UCSD-AML1 (cell line): ENCODE results near the gene MARS1.
"Not testable (repeated sequence)": the region's sequence is repeated elsewhere in the genome, so short reads cannot be mapped to it uniquely, and the experiment has no call there.

Experiments
- DNase-seq: peaks from one replicate; lab custom pipeline; 2025; ENCODE audit not compliant: unreplicated experiment; lab: John Stamatoyannopoulos, UW

Gene MARS1

GRCh38 chr12:57515408-57515933 lies 27.6 kb downstream of the MARS1 start:
- DNase-seq: no peak

- DNase-seq: no peak
Measured at GRCh38 chr12:57515934-57516541, 28.2 kb downstream of the MARS1 start.

- DNase-seq: no peak
Measured at GRCh38 chr12:57516617-57517153, 28.8 kb downstream of the MARS1 start.

DNA sequence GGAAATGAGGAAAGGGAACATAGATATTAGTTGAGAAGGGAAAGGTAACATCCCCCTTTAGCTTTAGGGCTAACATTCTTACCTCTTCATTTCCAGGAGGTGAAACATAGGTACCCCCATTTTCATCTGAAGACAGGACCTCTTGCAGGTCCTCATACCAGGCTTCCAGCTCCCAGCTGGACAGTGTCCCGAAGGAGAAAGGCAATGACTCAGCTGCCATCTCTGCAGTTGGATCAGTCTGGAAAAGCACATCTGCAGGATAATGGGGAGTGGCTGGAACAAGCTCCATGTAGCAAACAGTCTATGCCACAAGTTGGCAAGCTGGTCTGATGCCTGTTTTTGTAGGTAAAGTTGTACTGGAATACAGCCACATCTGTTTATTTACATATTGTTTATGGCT lies 29.3 kb downstream of the MARS1 start:
- no peak for DNase-seq

GRCh38 chr12:57517718-57518117 lies 29.9 kb downstream of the MARS1 start:
- DNase-seq: not testable (repeated sequence)

GRCh38 chr12:57518176-57518919 lies 30.5 kb downstream of the MARS1 start:
- DNase-seq: no peak

- DNase-seq: peak; percentile 58
Measured at GRCh38 chr12:57518920-57519795, 31.3 kb downstream of the MARS1 start.

DNA sequence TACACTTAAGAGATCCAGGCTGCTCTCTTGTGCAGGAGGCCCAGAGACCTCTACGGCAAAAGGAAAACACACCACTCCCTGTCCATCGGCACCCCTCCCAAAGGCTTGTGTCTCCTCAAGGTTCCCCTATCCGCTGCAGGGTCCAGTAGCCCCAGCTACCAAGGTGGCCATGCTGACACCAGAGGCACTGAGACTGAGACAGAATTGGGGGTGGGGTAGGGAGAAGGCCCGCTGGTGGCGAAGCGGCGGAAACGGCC lies 31.9 kb downstream of the MARS1 start:
- peak; percentile 58 for DNase-seq

DNA sequence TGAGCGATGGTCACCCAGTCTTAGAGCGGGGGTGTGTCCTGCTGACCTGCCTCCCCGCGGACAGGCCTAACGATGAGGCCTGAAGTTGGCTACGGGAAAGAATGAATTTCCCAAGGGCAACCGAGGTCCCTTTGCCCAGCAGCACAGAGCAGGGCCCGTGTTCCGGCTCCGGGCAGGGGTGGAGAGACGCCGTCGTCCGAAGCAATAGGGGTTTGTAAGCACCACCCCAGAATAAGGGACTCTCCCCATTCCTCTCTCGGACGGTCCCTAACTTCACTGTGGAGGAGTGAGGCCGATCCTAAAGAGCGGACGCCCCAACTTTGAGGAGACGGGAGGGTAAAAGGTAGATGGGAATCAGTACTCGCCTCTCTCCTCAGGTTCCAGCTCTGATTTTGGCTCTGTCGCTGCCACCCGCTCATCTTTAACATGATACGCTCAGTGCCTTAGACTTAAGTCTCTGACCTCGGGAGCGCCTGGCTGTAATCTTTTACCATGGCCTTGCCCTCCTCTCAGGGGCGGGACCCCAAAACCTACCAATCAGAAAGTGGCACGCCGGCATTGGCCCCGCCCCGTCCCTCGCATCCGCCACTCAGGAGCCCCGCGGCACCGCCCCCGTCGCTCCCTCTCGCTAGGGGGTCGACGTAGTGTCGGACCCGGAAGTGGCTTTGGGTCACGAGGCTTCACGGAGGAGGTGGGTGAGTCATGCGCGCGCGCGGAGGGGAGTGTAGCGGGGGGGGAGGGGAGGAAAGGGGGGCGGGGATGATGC lies 32.4 kb downstream of the MARS1 start, which contains the start of gene DDIT3:
TSS of gene DDIT3 (minus strand) at position 462 of the 766 bp plus-strand sequence. CDS start 3,108 bp downstream, outside the sequence.
- DNase-seq: peak; percentile 100

DNA sequence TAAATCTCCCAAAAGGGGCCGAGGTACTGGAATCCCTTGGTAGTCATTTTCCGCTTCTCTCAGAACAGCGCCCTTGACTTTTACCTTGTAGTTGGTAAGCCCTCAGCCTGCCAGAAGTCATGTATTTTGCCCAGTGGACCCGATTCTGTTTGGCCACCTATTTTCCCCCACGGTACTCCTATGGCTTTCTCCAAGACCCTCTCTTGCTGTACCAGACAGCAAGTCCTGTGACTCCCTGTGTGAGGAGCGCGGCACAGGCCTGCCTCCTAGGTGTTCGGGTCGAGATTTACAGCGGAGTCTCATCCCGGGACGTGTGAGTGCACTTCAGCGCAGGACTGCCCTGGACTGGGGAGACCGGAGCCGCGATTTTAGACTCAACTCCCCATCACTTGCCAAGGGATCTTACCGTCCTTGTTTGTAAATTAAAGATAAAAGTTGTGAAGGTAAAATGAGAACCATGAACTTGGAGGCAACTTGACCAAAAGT lies 33.7 kb downstream of the MARS1 start:
- DNase-seq: peak; percentile 47

GRCh38 chr12:57522011-57522886 lies 34.4 kb downstream of the MARS1 start, which contains the start of gene MBD6:
MBD6 (plus strand) TSS chr12:57522824; CDS start chr12:57524304, 1,480 bp downstream.
- DNase-seq: peak; percentile 99

DNA sequence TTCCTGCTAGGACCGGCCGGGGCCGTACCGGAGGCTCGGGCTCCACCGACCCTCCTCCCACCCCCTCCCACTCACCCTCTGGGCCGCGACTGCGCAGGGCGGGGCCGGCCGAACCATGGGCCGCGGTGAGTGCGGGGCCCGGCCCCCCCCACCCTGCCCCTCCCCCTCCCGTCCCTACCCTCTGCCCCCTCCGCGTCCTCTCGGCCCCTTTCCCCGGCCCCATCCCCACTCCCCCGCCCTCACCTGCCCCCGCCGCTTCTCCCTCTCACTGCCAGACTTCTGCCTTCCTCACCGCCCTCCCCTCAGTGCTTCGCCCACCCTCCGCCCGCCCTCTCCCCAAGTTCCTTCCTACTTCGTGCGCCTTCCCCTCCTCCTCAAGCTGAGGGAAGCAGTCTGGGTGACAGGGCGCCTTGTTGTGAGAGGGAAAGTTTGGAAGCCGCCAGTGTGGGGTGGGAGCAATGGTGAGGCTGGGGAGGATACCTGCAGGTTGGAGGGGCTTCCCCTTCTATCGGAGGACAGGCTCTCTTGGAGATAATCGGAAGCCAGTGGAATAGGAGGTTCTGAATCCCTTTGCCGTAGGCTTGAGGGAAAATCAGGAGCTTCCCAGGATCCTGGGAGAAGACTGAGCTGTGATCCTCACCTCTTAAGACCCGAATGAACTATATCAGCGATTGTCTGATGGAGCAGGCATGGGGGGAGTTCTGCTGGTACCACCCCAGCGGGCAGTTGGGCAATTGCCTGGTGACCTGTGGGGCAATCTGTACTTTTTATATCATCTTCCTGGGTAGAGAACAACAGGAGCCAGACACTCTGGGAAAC lies 35.2 kb downstream of the MARS1 start:
- peak; percentile 87 for DNase-seq

GRCh38 chr12:57523706-57524614 lies 36.1 kb downstream of the MARS1 start:
- DNase-seq: no peak

GRCh38 chr12:57524814-57525614 lies 37.1 kb downstream of the MARS1 start:
- no peak for DNase-seq

GRCh38 chr12:57525615-57526383 lies 37.9 kb downstream of the MARS1 start:
- no peak for DNase-seq
